ENCODE data around the gene ZNF410. TPM values are rescaled to one million over a fixed set of nuclear protein-coding genes. Genes with fewer than 3 reads are reported as not detected.

The ZNF410 gene
- total and polyA plus RNA-seq, 2 of the 13 experiments (the other 11 are each of a cell fraction or from before 2014, with no cell fraction given): 19.2 to 44.3 TPM

DNA sequence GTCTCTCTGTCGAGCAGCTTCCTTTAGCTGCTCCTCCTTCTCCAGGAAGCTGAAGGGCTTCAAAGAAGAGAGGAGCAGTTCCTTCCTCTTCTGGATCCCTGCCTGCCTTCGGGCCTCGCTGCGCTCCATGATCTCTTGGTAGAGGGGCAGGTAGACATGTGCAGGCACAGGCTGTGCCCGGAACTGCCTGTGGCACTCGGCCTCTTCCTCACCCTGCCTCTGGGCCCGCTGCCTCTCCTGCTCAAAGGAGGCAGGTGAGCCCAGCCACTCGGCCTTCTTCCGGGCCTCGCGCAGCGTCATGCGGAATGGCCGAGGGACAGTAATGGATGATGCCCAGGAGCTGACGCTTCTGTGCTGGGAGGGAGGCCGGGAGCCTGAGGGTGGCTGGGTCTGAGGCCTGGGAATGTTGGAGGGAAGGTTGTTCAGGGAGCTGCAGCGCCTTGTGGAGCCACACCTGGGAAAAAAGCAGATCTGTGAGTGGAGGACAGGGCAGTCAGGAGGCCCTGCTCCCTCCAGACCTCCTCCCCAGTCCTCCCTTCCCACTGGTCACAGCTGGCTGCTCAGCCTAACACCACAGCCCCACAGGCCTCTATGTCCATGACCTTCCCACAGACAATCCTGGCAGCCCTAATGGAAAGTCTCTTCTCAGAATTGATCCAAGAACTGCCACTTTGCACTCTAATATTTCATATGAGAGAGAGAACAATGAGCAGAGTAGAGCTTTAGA, 57.9 kb downstream of the ZNF410 start:
- BruUV-seq (replicated peaks): no TSS peak
- Histone ChIP-seq H3K36me3 (replicated peaks in 1 of 2; ENCODE audit: control insufficient read depth in 1 of 2, insufficient read depth in 2 of 2, low read length in 2 of 2) (peaks cover 4 to 12% of the 10 kb centered on the region in 2 experiments; a peak in 4 of 5 replicates), H3K4me1 (ENCODE audit: insufficient read depth, low read length) (peaks cover 10% of the 10 kb centered on the region), H3K27ac (ENCODE audit: extremely low read length, insufficient read depth, low read length) (no peak overlapping the region), H3K27me3 (ENCODE audit: control insufficient read depth in 1 of 2, insufficient read depth in 2 of 2, low read length in 2 of 2) (no peaks in the 10 kb centered on the region), H3K4me2 (ENCODE audit: low read depth, low read length) (no peak overlapping the region), H2AFZ (ENCODE audit: low read length) (no peak overlapping the region), H3K4me3 (replicated peaks in 1 of 3; ENCODE audit: insufficient read depth in 1 of 3, low read depth in 2 of 3, low read length in 3 of 3) (no peak overlapping the region), H3K79me2 (ENCODE audit: insufficient read depth, low read length) (no peaks in the 10 kb centered on the region), H3K9me3 (ENCODE audit: low read length) (no peaks in the 10 kb centered on the region), H4K20me1 (ENCODE audit: insufficient read depth, low read length) (no peaks in the 10 kb centered on the region), H3K9ac (ENCODE audit: insufficient read depth, low read depth, low read length) (no peak overlapping the region)
- ATAC-seq (no peak), DNase-seq (ENCODE audit: low spot score) (no peak), FAIRE-seq (no peak)
- in situ Hi-C loops (cut with HindIII; ENCODE audit: extremely low pct_ligation_motif_present, low pct_unique_long_range_greater_than_20kb) (no loop called here), intact Hi-C loops (cut with micrococcal nuclease; ENCODE audit: unreplicated experiment) (no loop called here)
- ChIA-PET POLR2A (no interaction called here), CTCF (ENCODE audit: low intra/inter-chr PET ratio, low total read pairs) (no interaction called here)
- 95% methylated on average over 17 of the region's 17 CpGs for WGBS (ENCODE audit: low lambda C conversion rate)
- TF ChIP-seq, protein P1, sequence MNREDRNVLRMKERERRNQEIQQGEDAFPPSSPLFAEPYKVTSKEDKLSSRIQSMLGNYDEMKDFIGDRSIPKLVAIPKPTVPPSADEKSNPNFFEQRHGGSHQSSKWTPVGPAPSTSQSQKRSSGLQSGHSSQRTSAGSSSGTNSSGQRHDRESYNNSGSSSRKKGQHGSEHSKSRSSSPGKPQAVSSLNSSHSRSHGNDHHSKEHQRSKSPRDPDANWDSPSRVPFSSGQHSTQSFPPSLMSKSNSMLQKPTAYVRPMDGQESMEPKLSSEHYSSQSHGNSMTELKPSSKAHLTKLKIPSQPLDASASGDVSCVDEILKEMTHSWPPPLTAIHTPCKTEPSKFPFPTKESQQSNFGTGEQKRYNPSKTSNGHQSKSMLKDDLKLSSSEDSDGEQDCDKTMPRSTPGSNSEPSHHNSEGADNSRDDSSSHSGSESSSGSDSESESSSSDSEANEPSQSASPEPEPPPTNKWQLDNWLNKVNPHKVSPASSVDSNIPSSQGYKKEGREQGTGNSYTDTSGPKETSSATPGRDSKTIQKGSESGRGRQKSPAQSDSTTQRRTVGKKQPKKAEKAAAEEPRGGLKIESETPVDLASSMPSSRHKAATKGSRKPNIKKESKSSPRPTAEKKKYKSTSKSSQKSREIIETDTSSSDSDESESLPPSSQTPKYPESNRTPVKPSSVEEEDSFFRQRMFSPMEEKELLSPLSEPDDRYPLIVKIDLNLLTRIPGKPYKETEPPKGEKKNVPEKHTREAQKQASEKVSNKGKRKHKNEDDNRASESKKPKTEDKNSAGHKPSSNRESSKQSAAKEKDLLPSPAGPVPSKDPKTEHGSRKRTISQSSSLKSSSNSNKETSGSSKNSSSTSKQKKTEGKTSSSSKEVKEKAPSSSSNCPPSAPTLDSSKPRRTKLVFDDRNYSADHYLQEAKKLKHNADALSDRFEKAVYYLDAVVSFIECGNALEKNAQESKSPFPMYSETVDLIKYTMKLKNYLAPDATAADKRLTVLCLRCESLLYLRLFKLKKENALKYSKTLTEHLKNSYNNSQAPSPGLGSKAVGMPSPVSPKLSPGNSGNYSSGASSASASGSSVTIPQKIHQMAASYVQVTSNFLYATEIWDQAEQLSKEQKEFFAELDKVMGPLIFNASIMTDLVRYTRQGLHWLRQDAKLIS (CRISPR knock-in tag; IDR thresholded peaks at IDR 0.05): no peak
- TF ChIP-seq, protein P2, sequence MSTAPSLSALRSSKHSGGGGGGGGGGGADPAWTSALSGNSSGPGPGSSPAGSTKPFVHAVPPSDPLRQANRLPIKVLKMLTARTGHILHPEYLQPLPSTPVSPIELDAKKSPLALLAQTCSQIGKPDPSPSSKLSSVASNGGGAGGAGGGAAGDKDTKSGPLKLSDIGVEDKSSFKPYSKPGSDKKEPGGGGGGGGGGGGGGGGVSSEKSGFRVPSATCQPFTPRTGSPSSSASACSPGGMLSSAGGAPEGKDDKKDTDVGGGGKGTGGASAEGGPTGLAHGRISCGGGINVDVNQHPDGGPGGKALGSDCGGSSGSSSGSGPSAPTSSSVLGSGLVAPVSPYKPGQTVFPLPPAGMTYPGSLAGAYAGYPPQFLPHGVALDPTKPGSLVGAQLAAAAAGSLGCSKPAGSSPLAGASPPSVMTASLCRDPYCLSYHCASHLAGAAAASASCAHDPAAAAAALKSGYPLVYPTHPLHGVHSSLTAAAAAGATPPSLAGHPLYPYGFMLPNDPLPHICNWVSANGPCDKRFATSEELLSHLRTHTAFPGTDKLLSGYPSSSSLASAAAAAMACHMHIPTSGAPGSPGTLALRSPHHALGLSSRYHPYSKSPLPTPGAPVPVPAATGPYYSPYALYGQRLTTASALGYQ (CRISPR knock-in tag; IDR thresholded peaks at IDR 0.05): no peak
- TF ChIP-seq, protein P3, sequence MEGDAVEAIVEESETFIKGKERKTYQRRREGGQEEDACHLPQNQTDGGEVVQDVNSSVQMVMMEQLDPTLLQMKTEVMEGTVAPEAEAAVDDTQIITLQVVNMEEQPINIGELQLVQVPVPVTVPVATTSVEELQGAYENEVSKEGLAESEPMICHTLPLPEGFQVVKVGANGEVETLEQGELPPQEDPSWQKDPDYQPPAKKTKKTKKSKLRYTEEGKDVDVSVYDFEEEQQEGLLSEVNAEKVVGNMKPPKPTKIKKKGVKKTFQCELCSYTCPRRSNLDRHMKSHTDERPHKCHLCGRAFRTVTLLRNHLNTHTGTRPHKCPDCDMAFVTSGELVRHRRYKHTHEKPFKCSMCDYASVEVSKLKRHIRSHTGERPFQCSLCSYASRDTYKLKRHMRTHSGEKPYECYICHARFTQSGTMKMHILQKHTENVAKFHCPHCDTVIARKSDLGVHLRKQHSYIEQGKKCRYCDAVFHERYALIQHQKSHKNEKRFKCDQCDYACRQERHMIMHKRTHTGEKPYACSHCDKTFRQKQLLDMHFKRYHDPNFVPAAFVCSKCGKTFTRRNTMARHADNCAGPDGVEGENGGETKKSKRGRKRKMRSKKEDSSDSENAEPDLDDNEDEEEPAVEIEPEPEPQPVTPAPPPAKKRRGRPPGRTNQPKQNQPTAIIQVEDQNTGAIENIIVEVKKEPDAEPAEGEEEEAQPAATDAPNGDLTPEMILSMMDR (CRISPR knock-in tag; IDR thresholded peaks at IDR 0.05): no peak
- TF ChIP-seq ZNF17 (CRISPR knock-in tag; IDR thresholded peaks at IDR 0.05) (no peak), RAD21 (CRISPR knock-in tag; IDR thresholded peaks at IDR 0.05) (no peak)
- TF ChIP-seq, protein P4, sequence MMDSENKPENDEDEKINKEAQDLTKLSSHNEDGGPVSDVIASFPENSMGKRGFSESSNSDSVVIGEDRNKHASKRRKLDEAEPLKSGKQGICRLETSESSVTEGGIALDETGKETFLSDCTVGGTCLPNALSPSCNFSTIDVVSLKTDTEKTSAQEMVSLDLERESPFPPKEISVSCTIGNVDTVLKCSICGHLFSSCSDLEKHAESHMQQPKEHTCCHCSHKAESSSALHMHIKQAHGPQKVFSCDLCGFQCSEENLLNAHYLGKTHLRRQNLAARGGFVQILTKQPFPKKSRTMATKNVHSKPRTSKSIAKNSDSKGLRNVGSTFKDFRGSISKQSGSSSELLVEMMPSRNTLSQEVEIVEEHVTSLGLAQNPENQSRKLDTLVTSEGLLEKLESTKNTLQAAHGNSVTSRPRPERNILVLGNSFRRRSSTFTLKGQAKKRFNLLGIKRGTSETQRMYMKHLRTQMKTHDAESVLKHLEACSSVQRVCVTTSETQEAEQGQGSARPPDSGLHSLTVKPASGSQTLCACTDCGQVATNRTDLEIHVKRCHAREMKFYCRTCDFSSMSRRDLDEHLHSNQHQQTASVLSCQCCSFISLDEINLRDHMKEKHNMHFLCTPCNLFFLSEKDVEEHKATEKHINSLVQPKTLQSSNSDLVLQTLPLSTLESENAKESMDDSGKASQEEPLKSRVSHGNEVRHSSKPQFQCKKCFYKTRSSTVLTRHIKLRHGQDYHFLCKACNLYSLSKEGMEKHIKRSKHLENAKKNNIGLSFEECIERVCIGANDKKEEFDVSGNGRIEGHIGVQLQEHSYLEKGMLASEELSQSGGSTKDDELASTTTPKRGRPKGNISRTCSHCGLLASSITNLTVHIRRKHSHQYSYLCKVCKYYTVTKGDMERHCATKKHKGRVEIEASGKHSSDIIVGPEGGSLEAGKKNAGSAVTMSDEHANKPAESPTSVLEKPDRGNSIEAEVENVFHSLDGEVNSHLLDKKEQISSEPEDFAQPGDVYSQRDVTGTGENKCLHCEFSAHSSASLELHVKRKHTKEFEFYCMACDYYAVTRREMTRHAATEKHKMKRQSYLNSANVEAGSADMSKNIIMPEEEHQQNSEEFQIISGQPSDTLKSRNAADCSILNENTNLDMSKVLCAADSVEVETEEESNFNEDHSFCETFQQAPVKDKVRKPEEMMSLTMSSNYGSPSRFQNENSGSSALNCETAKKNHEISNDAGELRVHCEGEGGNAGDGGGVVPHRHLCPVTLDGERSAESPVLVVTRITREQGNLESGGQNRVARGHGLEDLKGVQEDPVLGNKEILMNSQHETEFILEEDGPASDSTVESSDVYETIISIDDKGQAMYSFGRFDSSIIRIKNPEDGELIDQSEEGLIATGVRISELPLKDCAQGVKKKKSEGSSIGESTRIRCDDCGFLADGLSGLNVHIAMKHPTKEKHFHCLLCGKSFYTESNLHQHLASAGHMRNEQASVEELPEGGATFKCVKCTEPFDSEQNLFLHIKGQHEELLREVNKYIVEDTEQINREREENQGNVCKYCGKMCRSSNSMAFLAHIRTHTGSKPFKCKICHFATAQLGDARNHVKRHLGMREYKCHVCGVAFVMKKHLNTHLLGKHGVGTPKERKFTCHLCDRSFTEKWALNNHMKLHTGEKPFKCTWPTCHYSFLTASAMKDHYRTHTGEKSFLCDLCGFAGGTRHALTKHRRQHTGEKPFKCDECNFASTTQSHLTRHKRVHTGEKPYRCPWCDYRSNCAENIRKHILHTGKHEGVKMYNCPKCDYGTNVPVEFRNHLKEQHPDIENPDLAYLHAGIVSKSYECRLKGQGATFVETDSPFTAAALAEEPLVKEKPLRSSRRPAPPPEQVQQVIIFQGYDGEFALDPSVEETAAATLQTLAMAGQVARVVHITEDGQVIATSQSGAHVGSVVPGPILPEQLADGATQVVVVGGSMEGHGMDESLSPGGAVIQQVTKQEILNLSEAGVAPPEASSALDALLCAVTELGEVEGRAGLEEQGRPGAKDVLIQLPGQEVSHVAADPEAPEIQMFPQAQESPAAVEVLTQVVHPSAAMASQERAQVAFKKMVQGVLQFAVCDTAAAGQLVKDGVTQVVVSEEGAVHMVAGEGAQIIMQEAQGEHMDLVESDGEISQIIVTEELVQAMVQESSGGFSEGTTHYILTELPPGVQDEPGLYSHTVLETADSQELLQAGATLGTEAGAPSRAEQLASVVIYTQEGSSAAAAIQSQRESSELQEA (CRISPR knock-in tag; IDR thresholded peaks at IDR 0.05; ENCODE audit: not compliant biosample characterization): no peak

Data from HepG2 (cell line).